HG02798 (cell line): ENCODE data around the gene GRB14.
"Not testable (repeated sequence)": the region's sequence is repeated elsewhere in the genome, so short reads cannot be mapped to it uniquely, and the experiment has no call there.

Experiments
- ATAC-seq: cut with Tn5 transposase; IDR thresholded peaks from one replicate; pipeline ENCODE4 v1.9.1; 2021; ENCODE audit warnings: mild to moderate bottlenecking; ENCODE audit not compliant: unreplicated experiment, poor library complexity

The GRB14 gene

DNA sequence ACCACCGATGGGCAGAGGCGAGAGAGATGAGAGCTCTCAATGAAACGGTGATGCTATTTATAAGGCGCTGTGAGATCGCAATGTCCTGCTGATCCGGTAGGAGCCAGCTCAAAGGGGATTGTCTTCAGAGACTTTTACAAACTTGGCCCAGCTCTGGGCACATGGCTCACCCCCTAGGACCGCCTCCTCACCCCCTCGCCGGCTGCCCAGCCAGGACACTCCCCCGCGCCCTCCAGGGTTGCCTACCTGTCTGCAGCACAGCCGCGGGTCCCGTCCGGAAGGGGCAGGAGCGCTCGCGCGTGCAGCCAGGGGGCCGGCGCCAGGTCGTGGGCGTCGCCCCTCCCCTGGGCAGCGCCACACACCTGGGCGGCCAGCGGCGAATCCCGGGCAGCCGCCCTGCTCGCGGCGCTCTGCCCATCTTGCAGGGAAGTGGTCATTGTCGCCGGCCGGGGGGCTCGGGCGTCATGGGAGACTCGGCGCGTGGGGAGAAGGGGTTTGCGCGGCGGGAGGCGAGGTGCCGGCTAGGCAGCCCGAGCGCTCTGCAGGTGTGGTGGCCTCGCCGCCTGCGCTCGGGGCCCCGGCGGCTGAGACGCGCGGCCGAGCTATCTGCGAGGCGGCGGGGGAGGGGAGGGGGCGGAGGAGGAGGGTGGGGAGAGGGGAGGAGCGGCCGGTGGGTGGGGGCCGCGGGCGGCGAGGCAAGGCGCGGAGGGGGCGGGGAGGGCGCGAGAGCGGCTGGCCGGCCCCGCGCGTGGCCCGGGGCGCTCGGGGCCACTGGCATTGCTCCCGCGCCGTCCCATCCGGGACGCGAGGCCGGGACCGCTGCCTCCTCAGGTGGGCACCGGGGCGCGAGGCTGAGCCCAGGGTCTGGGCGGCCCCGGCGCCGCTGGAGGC is at the start of gene GRB14:
Gene GRB14, minus strand, starts transcription at position 610 of the 891 bp plus-strand sequence. Its CDS starts 173 bp downstream, at position 437.
- ATAC-seq: no peak

DNA sequence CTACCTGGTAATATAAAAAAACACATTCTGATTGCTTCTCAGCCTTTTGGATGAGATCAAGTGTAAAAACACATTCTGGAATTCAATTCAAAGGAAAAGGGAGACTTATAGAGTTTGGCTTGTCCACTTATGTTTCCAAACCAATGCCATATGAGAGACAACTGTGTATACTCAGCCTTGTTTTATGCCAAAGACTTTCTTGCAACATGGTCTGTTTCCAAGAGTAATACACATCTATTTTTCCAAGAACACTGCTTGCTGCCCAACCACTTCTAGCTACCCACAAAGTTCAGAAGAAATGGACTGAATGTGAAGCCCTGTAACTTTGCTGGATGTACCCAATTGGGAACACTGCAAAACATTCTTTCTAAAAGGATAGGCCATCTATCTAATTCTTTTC is 48.0 kb upstream of the GRB14 start:
- ATAC-seq: no peak

DNA sequence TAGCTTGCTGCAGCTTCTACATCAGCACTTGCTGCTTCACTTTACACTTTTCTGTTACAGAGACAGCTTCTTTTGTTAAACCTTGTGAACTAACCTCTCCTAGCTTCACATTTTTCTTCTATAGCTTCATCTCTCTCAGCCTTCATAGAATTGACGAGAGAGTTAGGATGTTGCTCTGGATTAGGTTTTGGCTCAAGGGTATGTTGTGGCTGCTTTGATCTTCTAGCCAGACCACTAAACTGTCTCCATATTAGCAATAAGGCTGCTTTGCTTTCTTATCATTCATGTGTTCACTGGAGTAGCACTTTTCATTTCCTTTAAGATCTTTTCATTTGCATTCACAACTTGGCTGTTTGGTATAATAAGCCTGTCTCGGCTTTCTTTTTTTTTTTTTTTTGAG is 46.3 kb upstream of the GRB14 start:
- no peak for ATAC-seq

DNA sequence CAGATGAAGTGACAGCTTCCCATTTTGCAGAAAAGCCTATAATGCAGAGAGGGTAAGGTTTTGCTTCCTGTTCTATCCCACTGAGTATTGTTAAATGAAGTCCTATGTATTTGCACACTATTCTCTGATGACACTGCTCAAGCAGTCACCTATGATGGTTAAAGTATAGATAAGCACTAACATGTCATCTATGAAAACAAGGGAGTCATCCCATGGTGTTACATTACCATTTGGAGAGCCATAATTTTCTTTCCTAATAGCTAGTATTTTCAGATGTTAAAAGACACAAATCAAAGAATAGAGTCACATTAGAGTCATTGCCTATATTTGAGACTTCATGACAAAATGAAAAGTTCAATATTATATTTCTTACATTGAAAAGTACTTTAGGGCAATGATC is 42.8 kb upstream of the GRB14 start:
- no peak for ATAC-seq

DNA sequence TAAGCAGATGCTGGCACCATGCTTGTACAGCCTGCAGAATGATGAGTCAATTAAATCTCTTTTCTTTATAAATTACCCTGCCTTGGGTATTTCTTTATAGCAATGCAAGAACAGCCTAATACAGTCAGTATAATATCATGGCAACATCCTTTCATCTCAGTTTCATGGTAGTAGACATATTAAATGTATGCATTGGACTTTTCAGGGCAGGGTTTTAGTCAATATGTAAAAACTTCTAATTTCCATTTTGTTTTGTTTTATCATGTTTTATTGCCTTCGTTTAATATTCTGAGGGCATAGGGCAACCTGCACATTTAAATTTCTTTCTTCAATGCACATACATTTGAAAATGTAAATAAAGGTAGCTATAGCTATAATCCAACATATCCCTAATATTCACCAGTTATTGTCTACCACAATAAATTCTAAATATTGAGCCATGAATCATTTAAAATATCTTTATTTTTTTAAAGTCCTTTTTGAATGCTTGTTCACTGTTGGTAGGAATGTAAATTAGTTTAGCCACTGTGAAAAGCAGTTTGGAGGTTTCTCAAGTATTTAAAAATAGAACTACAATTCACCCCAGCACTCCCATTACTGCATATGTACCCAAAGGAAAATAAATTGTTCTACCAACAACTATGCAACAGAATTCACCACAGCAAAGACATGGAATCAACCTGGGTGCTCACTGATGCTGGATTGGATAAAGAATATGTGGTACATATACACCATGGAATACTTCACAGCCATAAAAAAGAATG is 41.8 kb upstream of the GRB14 start:
- ATAC-seq: no peak

DNA sequence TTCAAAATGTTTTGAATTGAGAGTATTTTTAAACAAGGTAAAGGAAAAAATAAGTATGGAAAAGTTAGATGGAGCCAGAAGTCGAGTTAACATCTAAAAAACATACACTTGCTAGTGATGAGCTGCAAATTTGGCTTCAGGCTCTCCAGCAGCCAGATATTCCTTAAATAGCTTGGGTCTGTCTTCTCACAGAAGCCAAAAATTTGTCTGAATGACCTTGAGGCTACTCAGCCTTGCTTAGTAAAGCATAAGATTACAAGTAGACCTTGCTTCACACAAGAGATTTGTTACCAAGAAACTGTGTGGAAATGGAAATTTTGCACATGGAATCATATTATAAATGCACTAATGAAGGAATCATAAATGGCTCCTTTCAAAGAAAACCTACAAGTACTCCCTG is 40.8 kb upstream of the GRB14 start:
- no peak for ATAC-seq

DNA sequence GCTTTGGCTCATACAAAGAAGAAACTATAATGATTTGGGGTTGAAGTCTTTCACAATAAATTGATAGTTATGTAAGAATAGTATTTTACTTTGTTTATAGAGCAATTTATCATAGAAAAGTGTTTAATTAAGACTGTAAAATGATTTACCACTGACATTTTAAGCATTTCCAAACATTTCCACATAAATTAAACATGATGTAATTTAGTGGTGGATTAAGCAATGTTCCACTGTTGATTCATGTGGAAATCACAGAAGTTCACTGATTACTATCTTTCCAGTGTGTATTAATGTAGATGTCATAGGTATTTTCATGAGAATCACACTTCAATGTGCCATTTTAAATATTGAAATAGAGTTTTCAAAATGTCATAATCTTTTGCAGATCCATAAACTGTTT is 40.1 kb upstream of the GRB14 start:
- ATAC-seq: no peak

DNA sequence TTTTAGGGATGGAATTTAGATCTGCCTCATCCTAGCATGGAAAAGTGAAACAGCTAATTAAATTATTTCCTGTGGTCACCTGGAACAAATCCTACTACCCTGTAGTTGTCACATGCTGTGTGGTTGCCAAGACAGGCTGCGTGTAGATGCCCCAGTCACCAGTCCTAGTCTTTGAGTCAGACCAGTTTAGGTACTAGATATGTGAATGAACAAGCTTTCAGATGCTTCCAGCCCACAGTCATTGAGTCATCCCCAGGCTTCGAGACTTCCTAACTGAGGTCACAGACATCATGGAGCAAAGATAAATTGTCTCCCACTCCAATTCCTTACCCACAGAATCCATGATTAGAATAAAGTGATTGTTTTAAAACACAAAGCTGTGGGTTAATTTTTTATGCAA is 35.8 kb upstream of the GRB14 start:
- no peak for ATAC-seq

DNA sequence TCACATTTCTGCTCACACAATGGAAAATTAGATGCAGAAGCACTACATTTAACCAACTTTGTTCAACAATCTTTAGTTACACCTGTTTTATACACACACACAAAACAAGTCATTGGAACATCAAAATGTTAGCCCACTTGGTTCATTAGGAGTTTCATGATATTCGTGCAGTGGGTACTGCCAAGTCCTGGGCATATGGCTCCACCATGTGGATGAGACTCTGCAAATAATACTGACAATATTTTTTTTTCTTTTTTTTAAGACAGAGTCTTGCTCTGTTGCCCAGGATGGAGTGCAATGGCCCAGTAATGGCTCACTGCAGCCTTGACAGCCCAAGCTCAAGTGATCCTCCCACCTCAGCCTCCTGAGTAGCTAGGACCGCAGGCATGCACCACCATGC is 34.5 kb upstream of the GRB14 start:
- ATAC-seq: no peak

DNA sequence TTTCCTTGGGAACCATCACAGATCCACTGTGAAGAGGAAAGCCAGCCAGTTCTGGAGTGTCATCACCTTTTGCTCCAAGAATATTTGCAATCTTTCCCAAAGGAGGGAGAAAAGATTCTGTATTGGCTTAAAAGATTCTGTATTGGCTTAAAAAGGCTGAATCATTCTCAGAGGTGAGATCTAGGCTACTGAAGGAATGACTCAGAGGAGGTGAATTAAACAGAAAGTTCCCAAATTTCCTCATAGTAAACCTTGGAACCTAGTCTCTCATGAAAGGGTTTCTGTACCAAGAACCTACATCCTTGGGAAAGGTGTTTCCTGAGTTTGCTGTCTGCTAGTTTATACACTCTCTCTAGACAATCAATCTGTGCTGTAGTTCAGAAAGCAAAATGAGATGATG is 34.1 kb upstream of the GRB14 start:
- no peak for ATAC-seq

DNA sequence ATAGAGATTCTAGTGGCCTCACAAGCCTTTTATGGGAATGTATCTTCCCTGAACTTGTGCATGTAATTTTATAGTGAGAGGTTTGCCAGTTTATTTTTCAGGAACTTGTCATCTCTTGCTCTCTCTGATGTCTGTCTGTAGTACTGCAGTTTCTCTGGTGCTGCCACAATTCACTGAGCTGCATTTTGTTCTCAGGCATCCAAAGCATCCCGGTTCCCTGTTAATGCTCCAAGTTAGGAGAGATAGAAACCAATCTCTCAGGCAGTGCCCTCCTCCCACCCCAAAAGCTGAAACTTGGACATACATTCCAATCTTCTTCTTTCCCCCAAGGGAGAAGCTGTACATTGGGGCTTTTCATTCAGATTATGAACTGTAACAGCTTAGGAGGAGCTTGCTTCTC is 30.1 kb upstream of the GRB14 start:
- no peak for ATAC-seq

DNA sequence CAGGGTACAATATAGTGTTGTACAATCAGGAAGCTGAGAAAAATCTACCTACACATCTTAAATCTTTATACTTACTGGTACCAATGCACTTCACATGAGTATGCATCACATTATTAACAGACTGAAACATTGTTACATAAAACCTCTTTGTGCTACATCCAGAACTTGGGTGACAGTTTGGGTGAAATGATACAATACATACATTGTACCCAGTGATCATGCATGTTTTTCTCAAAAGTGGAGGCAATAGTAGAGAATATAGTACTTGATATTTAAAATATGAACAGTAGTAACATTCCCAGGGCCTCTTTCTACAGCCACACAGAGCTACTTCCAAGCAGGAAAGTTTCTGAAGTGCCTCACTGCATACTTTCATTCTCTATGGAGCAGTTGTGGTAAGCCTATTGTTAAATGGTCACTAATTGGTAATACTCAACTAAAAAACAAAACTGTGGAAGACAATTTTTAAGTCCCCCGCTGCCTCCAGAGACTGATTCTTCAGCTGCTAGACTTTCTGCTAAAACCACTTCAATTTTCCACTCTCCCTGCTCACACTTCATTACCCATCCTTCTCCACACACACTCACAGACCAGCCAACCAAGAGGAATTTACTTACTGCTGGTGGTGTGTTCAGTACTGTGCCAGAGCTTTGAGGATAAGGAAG is 22.9 kb upstream of the GRB14 start:
- no peak for ATAC-seq

DNA sequence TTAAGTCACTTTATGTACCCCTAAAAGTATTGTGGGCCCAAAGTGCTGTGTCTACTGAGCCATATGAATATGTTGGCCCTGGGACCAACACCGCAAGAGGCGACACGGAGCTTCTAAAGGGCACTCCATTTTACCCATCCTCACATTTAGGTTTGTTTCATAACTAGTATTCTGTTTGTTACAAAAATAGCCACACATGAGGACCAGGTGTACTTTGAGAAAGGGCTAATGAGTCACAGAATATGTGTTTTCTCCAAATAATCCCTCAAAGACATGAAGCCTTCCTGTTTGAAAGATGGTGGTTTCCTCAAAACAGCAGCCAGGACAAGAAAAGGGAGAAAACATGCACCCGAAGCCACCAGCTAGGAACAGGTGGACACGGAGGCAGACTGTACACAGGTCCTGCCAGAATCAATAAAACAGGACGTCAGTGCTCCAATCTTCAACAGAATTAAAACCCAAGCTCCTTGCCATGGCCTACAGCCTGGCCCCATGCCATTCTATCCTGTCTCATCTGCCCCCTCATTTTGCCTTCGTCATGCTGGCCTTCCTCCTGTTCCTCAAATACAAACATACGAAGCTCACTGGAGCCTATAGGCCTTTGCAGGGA is 21.8 kb upstream of the GRB14 start:
- no peak for ATAC-seq

DNA sequence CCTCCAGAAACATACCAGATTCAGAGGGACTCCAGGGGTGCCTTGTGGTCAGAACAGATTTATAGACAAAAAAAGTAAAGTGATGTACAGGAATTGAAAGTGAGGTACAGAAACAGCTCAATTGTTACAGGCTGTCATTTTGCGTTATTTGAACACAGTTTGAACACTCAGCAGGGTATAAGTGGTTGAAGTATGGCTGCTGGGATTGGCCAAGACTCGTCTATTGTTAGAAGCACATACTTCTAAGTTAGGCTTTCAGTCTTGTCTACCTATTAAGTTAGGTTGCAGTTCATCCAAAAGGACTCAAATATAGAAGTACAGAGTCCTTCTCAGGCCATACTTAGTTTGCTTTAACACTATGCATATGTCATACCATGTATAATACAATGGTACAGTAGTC is 21.0 kb upstream of the GRB14 start:
- no peak for ATAC-seq

DNA sequence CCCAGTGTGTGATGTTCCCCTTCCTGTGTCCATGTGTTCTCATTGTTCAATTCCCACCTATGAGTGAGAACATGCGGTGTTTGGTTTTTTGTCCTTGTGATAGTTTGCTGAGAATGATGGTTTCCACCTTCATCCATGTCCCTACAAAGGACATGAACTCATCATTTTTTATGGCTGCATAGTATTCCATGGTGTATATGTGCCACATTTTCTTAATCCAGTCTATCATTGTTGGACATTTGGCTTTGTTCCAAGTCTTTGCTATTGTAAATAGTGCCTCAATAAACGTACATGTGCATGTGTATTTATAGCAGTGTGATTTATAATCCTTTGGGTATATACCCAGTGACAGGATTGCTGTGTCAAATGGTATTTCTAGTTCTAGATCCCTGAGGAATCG is 7.0 kb upstream of the GRB14 start:
- not testable (repeated sequence) for ATAC-seq

DNA sequence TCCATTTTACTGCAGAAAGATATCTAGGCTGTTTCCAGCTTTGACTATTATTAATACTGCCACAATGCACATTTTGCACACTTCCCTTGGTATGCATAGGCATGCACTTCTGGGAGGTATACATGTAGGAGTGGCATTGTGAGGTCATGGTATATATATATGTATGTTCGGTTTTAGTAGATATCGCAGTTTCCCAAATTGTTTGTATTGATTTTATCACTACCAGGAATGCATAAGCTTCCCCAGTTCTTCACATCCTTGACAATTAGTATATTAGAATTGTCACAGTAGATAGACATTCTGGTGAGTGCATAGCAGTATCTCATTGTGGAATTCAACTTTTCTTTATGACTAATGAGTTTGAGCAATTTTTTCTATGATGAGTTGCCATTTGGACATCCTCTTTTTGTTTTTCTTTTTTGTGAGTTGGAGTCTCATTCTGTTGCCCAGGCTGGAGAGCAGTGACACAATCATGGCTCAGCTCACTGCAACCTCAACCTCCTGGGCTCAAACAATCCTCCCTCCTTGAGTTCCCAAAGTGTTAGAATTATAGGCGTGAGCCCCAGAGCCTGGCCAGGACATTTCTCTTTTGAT is 4.2 kb upstream of the GRB14 start:
- ATAC-seq: no peak

DNA sequence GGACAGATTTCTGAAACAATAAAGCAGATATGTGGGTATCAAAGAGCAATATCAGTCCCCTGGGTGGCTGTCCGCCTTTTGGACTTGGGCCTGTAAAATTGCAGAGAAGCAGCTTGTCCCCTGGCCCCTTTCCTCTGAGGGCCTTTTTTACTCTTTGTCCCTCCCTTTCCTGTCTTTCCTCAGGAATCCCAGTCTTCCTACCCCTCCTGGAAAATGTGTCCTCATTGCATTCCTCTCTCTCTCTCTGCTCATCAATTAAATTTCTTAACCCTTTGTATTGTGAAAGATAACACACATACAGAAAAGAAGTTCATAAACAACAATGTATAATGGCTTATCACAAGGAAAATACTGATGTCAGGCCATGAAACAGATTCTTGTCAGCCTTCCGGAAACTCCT is 3.0 kb upstream of the GRB14 start:
- no peak for ATAC-seq

DNA sequence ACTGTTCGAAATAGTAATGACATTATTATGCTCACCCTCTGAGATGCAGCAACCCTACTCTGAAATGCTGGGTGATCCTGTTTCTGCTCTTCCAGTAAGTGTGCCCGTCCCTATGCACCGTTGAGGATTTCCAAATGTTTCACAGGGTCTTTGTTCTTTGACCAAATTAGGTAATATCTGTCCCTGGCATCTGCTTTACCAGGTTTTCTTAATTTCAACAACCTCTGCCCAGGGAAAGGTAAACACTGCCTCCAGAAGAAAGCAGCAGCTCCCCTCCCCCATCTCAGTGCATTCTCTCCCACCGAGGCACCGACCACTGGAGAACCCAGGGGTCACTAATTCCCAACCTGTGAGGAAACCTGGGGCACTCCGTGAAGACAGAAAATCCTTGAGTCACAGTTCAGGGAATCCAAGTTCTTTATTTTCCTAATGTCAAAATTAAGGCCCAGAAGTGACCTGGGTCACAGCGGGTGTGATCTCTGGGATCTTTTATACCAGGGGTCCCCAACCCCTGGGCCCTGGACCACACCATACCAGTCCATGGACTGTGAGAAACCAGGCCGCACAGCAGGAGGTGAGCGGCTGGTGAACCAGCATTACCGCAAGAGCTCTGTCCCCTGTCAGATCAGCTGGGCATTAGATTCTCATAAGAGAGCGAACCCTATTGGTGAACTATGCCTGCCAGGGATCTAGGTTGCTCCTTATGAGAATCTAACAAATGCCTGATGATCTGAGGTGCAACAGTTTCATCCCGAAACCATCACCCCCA is 1.2 kb upstream of the GRB14 start:
- ATAC-seq: no peak

DNA sequence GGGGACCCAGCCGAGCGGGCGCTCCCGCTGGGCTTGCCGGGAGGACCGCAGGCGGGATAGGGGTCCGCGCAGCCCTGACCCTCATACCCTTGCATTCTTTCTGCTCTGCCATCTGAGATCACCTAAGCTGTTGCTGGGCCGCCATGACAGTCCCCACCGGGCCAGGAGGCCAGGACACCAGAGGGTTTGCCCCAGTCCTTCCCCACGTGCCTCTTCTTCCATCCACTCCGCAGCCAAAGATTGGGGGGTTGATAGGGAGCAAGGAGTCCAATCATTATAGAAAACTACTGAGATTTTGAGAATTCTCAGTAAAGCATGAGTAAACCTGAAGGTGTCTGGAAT is 453 bp upstream of the GRB14 start:
- no peak for ATAC-seq

DNA sequence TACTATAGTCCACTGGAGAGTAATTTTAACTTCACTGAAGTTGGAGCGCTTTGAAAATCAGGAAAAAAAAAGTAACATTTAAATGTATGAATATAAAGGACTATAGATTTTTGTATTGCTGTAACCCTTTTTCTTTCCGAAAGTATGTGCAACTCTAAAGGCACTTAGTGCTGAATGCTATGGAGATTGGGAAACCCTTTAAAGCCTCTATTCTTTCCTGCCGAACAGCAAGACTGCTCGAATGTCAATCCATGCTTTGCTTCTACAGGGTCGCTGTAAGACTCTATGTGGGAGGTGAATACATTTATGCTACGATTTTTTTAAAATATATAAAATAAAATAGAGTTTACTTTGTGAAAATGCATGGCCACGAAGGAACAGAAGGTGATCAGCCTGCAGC is 825 bp downstream of the GRB14 start:
- ATAC-seq: no peak
